ENCODE measurements around the gene OFD1. TPM values are rescaled to one million over a fixed set of nuclear protein-coding genes. Genes with fewer than 3 reads are reported as not detected.

Gene OFD1
- total RNA-seq, 6 experiments from 2014 or later, result 6.5 to 12.4 (median 10.5) TPM

GRCh38 chrX:13711141-13711540, 23.4 kb upstream of the OFD1 start:
- peaks cover 0 to 16% (median 0%) of the 10 kb centered on the region in 4 donors for H3K36me3 ChIP-seq
- TF ChIP-seq POLR2A (IDR thresholded peaks at IDR 0.05), result no peak
- no peak for TF ChIP-seq CTCF (IDR thresholded peaks at IDR 0.05)

GRCh38 chrX:13716455-13716854, 18.1 kb upstream of the OFD1 start:
- no peak for TF ChIP-seq POLR2A (IDR thresholded peaks at IDR 0.05)
- no peak for TF ChIP-seq CTCF (IDR thresholded peaks at IDR 0.05)
- no peak overlapping the region for H3K27ac ChIP-seq
- H3K9me3 ChIP-seq, result no peaks in the 10 kb centered on the region
- H3K4me3 ChIP-seq, result no peak overlapping the region
- intact Hi-C loops (cut with DNase I), result no loop called here
- no peaks in the 10 kb centered on the region for H3K27me3 ChIP-seq
- H3K4me1 ChIP-seq, result no peaks in the 10 kb centered on the region
- H3K36me3 ChIP-seq, result peaks cover 0 to 21% (median 0%) of the 10 kb centered on the region in 4 donors
- DNase-seq (no peak), ATAC-seq (no peak)
- WGBS (ENCODE audit: insufficient coverage, low coverage, low lambda C conversion rate, missing lambda C conversion rate), result 74% methylated on average over 8 of the region's 9 CpGs

More at GRCh38 chrX:13711141-13711540, 23.4 kb upstream of the OFD1 start:
- intact Hi-C loops (cut with DNase I), result no loop called here
- no peak for ATAC-seq
- H3K4me3 ChIP-seq, result no peak overlapping the region
- WGBS (ENCODE audit: insufficient coverage, low coverage, low lambda C conversion rate, missing lambda C conversion rate), result 68% methylated on average over 4 of the region's 4 CpGs
- no peak for DNase-seq
- H3K4me1 ChIP-seq, result no peaks in the 10 kb centered on the region
- no peak overlapping the region for H3K27ac ChIP-seq
- H3K27me3 ChIP-seq, result no peaks in the 10 kb centered on the region
- no peaks in the 10 kb centered on the region for H3K9me3 ChIP-seq

GRCh38 chrX:13716905-13717304, 17.6 kb upstream of the OFD1 start:
- Histone ChIP-seq H3K4me3 (no peak overlapping the region), H3K36me3 (peaks cover 0 to 18% (median 0%) of the 10 kb centered on the region in 4 donors), H3K9me3 (no peaks in the 10 kb centered on the region), H3K27me3 (no peaks in the 10 kb centered on the region), H3K4me1 (no peaks in the 10 kb centered on the region), H3K27ac (no peak overlapping the region)
- 63% methylated on average over 4 of the region's 6 CpGs for WGBS (ENCODE audit: insufficient coverage, low coverage, low lambda C conversion rate, missing lambda C conversion rate)
- DNase-seq, result no peak
- TF ChIP-seq POLR2A (IDR thresholded peaks at IDR 0.05), result no peak
- no peak for TF ChIP-seq CTCF (IDR thresholded peaks at IDR 0.05)
- peak in 1 of 4 donors; percentile 44 for ATAC-seq
- intact Hi-C loops (cut with DNase I), result no loop called here

- H3K4me3 ChIP-seq, result no peak overlapping the region
- TF ChIP-seq POLR2A (IDR thresholded peaks at IDR 0.05) (no peak), CTCF (IDR thresholded peaks at IDR 0.05) (no peak)
- ATAC-seq (no peak), DNase-seq (no peak)
- 72% methylated on average over 3 of the region's 7 CpGs for WGBS (ENCODE audit: insufficient coverage, low coverage, low lambda C conversion rate, missing lambda C conversion rate)
- H3K27me3 ChIP-seq, result no peaks in the 10 kb centered on the region
- intact Hi-C loops (cut with DNase I), result no loop called here
- H3K9me3 ChIP-seq, result no peaks in the 10 kb centered on the region
- no peak overlapping the region for H3K27ac ChIP-seq
- peaks cover 0 to 3% (median 0%) of the 10 kb centered on the region in 4 donors for H3K4me1 ChIP-seq
- H3K36me3 ChIP-seq, result peaks cover 0 to 13% (median 0%) of the 10 kb centered on the region in 4 donors
These were observed 16.7 kb upstream of the OFD1 start for GRCh38 chrX:13717700-13718472.

All from right lobe of liver (tissue), 6 donors.